ENCODE results near the gene DDX23.
A peak's percentile ranks its signal among the peaks of the same experiment; 100 is the strongest.

DDX23 gene

GRCh38 chr12:48796976-48797375 is 55.0 kb downstream of the DDX23 start:
- no peak for DNase-seq (ENCODE audit: low read depth in 2 of 2)

GRCh38 chr12:48795550-48796455 is 56.2 kb downstream of the DDX23 start:
- DNase-seq (ENCODE audit: low read depth in 2 of 2) = peak; percentile 44 to 48

- no peak for DNase-seq (ENCODE audit: low read depth in 2 of 2)
Observed at GRCh38 chr12:48794870-48795269, 57.1 kb downstream of the DDX23 start.

- DNase-seq (ENCODE audit: low read depth in 2 of 2) = no peak
Observed at GRCh38 chr12:48793696-48794095, 58.3 kb downstream of the DDX23 start.

- no peak for DNase-seq (ENCODE audit: low read depth in 2 of 2)
Observed at GRCh38 chr12:48789858-48790326, 62.1 kb downstream of the DDX23 start.

GRCh38 chr12:48788854-48789775 is 62.8 kb downstream of the DDX23 start, which contains the start of gene ADCY6:
ADCY6 (minus strand) TSS chr12:48789089; CDS start chr12:48783434, 5,655 bp downstream.
- DNase-seq (ENCODE audit: low read depth in 2 of 2) = no peak

- DNase-seq (ENCODE audit: low read depth in 2 of 2) = no peak
Observed at GRCh38 chr12:48788524-48788853, 63.5 kb downstream of the DDX23 start.

- no peak for DNase-seq (ENCODE audit: low read depth in 2 of 2)
Observed at GRCh38 chr12:48787791-48788523, 64.0 kb downstream of the DDX23 start.

- no peak for DNase-seq (ENCODE audit: low read depth in 2 of 2)
Observed at GRCh38 chr12:48786591-48787544, 65.1 kb downstream of the DDX23 start.

GRCh38 chr12:48783432-48783831 is 68.5 kb downstream of the DDX23 start:
- no peak for DNase-seq (ENCODE audit: low read depth in 2 of 2)

GRCh38 chr12:48782457-48783395 is 69.2 kb downstream of the DDX23 start:
- DNase-seq (ENCODE audit: low read depth in 2 of 2) = no peak

GRCh38 chr12:48781750-48782456 is 70.1 kb downstream of the DDX23 start:
- DNase-seq (ENCODE audit: low read depth in 2 of 2) = no peak

- no peak for DNase-seq (ENCODE audit: low read depth in 2 of 2)
Observed at GRCh38 chr12:48780381-48781025, 71.5 kb downstream of the DDX23 start.

- no peak for DNase-seq (ENCODE audit: low read depth in 2 of 2)
Observed at GRCh38 chr12:48779869-48780268, 72.1 kb downstream of the DDX23 start.
